PC-3 (cell line): ENCODE data around the gene MAST4. TPM values are rescaled to one million over a fixed set of nuclear protein-coding genes. Genes with fewer than 3 reads are reported as not detected.

Experiments
- ATAC-seq: fragments of 200-7000 bp; cut with Tn5 transposase; 2 replicates; pipeline ENCODE4 v1.9.1; 2020; ENCODE audit warnings: mild to moderate bottlenecking, moderate library complexity
- BruUV-seq: library from RNA; stranded (reverse); fragments of 400-500 nt; replicated peaks from 2 replicates; lab custom pipeline; 2021; lab: Mats Ljungman, UMichigan
- CTCF ChIA-PET: fragments of 300-600 bp; sonication (Branson Sonifier 250); formaldehyde crosslinking; loops from one replicate; lab custom pipeline; 2022; ENCODE audit warnings: antibody characterized with exemption; lab: Charles Lee
- POLR2A ChIA-PET: fragments of 300-600 bp; sonication (Branson Sonifier 250); formaldehyde crosslinking; loops from one replicate; lab custom pipeline; 2022; ENCODE audit warnings: antibody characterized with exemption; ENCODE audit not compliant: unreplicated experiment; lab: Charles Lee
- DNase-seq: peaks from one replicate; pipeline ENCODE4 v3.0.0-alpha.2; 2015
- H2AFZ ChIP-seq: fragments of 300-600 bp; sonication (generic); 2 replicates; pipeline ENCODE4 v1.6.0; 2016; ENCODE audit warnings: antibody characterized with exemption, low read length
- H3F3A ChIP-seq: fragments of 300-600 bp; sonication (generic); one replicate; pipeline ENCODE4 v1.6.0; 2017; ENCODE audit warnings: antibody characterized with exemption, low read length, control low read depth, mild to moderate bottlenecking; ENCODE audit not compliant: unreplicated experiment
- H3K27ac ChIP-seq: fragments of 300-600 bp; sonication (generic); 2 replicates; pipeline ENCODE4 v1.5.1; 2016; ENCODE audit warnings: mild to moderate bottlenecking, low read length
- H3K27me3 ChIP-seq: fragments of 300-600 bp; sonication (generic); 2 replicates; pipeline ENCODE4 v1.6.1; 2016; ENCODE audit warnings: low read length, mixed read lengths
- H3K36me3 ChIP-seq: fragments of 300-600 bp; sonication (generic); 2 replicates; pipeline ENCODE4 v1.6.1; 2016; ENCODE audit warnings: low read depth, mixed run types, low read length, mixed read lengths
- H3K4me1 ChIP-seq: fragments of 300-600 bp; sonication (generic); 2 replicates; pipeline ENCODE4 v1.5.1; 2016; ENCODE audit warnings: low read length; ENCODE audit not compliant: insufficient read depth
- H3K4me2 ChIP-seq: fragments of 300-600 bp; sonication (generic); 2 replicates; pipeline ENCODE4 v1.6.0; 2016; ENCODE audit warnings: low read length
- H3K4me3 ChIP-seq: fragments of 300-600 bp; sonication (generic); 2 replicates; pipeline ENCODE4 v1.5.1; 2016; ENCODE audit warnings: mild to moderate bottlenecking, low read length, mixed read lengths
- H3K79me2 ChIP-seq: fragments of 300-600 bp; sonication (generic); 2 replicates; pipeline ENCODE4 v1.6.1; 2017; ENCODE audit warnings: low read length, mixed read lengths
- H3K9ac ChIP-seq: fragments of 300-600 bp; sonication (generic); 2 replicates; pipeline ENCODE4 v1.6.0; 2016; ENCODE audit warnings: mild to moderate bottlenecking, low read length
- H3K9me2 ChIP-seq: fragments of 300-600 bp; sonication (generic); replicated peaks from 2 replicates; pipeline ENCODE4 v1.6.1; 2016; ENCODE audit warnings: mixed run types, low read length, mixed read lengths
- H3K9me3 ChIP-seq: fragments of 300-600 bp; sonication (generic); 2 replicates; pipeline ENCODE4 v1.6.1; 2016; ENCODE audit warnings: low read length, mixed read lengths
- H4K20me1 ChIP-seq: fragments of 300-600 bp; sonication (generic); 2 replicates; pipeline ENCODE4 v1.6.1; 2016; ENCODE audit warnings: low read length, mixed read lengths
- EZH2 ChIP-seq: fragments of 300-600 bp; sonication (generic); IDR thresholded peaks from one replicate; pipeline ENCODE4 v1.6.1; 2017; ENCODE audit warnings: antibody characterized with exemption, mild to moderate bottlenecking, low read length; ENCODE audit not compliant: unreplicated experiment
- EZH2phosphoT487 ChIP-seq: fragments of 300-600 bp; sonication (generic); IDR thresholded peaks from 2 replicates; pipeline ENCODE4 v1.6.1; 2018; ENCODE audit warnings: mild to moderate bottlenecking, antibody characterized with exemption, low read length, borderline replicate concordance
- intact Hi-C: fragments of 100-400 bp; cut with micrococcal nuclease; formaldehyde crosslinking; loops from 2 replicates; pipeline ENCODE4 v1.9.0; 2023
- total RNA-seq: library from RNA; depleted of rRNA; stranded (reverse); fragments of >200 nt; gene quantifications from 2 replicates; pipeline ENCODE4 v1.2.3, GENCODE V29; 2014
- TF ChIP-seq, protein P1 (sequence below): fragments of 300-600 bp; sonication (generic); conservative IDR thresholded peaks from 2 replicates; pipeline ENCODE4 v1.5.1; 2017; ENCODE audit warnings: antibody characterized with exemption, low read depth, mild to moderate bottlenecking, low read length

The MAST4 gene
- total RNA-seq, 1 experiment from 2014 or later = 7.9 TPM

DNA sequence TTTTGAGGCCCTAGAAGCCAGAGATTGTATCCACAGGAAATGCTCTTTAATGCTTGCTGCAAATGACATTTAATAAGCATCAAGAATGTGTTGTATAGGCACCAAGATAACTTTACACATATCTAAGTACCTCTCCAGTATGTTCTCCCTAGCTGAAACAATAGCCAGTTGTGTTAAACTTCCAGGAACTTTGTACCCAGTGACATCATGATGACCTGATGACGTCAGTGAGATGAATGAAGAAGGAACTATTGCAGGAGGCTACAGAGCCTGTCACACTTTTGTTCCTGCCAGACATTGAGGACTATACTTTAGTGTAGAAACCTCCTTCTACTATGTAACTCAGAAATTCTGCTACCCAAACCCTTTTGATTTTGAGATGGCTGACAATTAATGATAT, 470.6 kb downstream of the MAST4 start:
- peaks cover 4% of the 10 kb centered on the region; the same call in 1 of the 2 replicates for H3K36me3 ChIP-seq
- CTCF ChIA-PET = no interaction called here
- H4K20me1 ChIP-seq = no peaks in the 10 kb centered on the region
- ATAC-seq (no peak), DNase-seq (no peak)
- H3K27me3 ChIP-seq = no peaks in the 10 kb centered on the region
- no peaks in the 10 kb centered on the region for H3F3A ChIP-seq
- intact Hi-C loops = no loop called here
- TF ChIP-seq, protein P1, sequence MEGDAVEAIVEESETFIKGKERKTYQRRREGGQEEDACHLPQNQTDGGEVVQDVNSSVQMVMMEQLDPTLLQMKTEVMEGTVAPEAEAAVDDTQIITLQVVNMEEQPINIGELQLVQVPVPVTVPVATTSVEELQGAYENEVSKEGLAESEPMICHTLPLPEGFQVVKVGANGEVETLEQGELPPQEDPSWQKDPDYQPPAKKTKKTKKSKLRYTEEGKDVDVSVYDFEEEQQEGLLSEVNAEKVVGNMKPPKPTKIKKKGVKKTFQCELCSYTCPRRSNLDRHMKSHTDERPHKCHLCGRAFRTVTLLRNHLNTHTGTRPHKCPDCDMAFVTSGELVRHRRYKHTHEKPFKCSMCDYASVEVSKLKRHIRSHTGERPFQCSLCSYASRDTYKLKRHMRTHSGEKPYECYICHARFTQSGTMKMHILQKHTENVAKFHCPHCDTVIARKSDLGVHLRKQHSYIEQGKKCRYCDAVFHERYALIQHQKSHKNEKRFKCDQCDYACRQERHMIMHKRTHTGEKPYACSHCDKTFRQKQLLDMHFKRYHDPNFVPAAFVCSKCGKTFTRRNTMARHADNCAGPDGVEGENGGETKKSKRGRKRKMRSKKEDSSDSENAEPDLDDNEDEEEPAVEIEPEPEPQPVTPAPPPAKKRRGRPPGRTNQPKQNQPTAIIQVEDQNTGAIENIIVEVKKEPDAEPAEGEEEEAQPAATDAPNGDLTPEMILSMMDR = no peak
- no peak for TF ChIP-seq EZH2phosphoT487
- TF ChIP-seq EZH2 = no peak
- no peak overlapping the region for H2AFZ ChIP-seq
- H3K9me2 ChIP-seq = no peaks in the 10 kb centered on the region
- no peaks in the 10 kb centered on the region for H3K4me1 ChIP-seq
- no peaks in the 10 kb centered on the region for H3K79me2 ChIP-seq
- no peak overlapping the region for H3K4me3 ChIP-seq
- no peaks in the 10 kb centered on the region for H3K9me3 ChIP-seq
- H3K9ac ChIP-seq = no peak overlapping the region
- BruUV-seq = no TSS peak
- no peak overlapping the region for H3K4me2 ChIP-seq
- POLR2A ChIA-PET = no interaction called here
- H3K27ac ChIP-seq = no peak overlapping the region

DNA sequence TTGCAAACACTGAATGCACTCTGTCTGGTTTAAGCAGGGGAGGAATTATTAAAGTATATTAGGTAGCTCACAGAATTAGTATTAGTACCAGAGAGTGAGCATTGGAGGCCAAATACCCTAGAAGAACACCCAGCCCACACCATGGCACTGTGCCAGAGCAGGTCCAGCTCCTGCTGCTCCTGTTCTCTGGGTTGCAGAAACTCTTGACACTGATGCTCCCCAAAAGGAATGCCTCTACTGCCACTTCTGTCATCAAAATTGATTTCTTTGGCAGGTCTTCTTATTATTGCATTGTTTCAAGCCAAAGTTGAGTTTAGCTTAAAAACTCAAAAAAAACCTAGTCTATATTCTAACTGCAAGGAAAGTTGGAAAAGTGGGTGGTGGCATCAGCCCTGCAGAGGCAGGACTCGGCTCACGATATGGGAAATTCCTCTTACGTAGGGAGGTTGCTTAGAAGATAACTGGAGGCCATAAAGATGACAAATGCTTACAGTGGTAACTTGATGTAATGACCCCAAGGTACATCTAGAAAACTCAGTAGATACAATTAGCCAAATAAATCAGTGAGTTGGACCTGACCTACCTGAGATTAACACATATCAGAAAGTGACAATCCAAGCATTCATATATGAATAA, 477.0 kb downstream of the MAST4 start:
- Histone ChIP-seq H3K4me2 (no peak overlapping the region), H3F3A (no peaks in the 10 kb centered on the region), H3K9me2 (no peaks in the 10 kb centered on the region), H4K20me1 (no peaks in the 10 kb centered on the region), H3K4me1 (no peaks in the 10 kb centered on the region), H3K36me3 (no peaks in the 10 kb centered on the region), H3K27me3 (no peaks in the 10 kb centered on the region), H3K79me2 (no peaks in the 10 kb centered on the region), H3K9ac (no peak overlapping the region), H2AFZ (no peak overlapping the region), H3K4me3 (no peak overlapping the region), H3K9me3 (no peaks in the 10 kb centered on the region), H3K27ac (no peak overlapping the region)
- intact Hi-C loops = no loop called here
- DNase-seq = no peak
- ATAC-seq = no peak
- BruUV-seq = no TSS peak
- ChIA-PET CTCF (no interaction called here), POLR2A (no interaction called here)
- no peak for TF ChIP-seq EZH2phosphoT487
- no peak for TF ChIP-seq EZH2
- TF ChIP-seq, protein P1 = no peak

DNA sequence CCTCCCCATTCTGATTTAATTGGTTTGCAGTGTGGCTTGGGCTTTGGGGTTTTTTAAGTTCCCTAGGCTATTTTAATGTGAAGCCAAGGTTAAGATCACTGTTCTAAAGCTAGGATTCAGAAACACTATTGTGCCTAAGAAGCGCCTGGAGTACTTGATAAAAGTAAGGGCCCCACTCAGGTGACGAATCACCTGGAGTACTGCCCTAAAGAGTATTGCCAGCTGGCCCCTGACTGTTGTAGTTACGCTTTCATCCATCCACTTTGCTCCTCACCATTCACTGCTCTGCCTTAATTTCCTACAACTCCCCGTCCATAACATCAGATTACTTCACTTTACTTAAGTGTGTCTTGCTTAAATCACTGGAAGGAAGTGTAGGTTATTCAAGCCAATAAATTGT, 481.1 kb downstream of the MAST4 start:
- no TSS peak for BruUV-seq
- Histone ChIP-seq H4K20me1 (no peaks in the 10 kb centered on the region), H3K4me1 (no peaks in the 10 kb centered on the region), H3K9me3 (no peaks in the 10 kb centered on the region), H3K4me2 (no peak overlapping the region), H3K27me3 (no peaks in the 10 kb centered on the region), H3K36me3 (no peaks in the 10 kb centered on the region), H2AFZ (no peak overlapping the region), H3F3A (no peaks in the 10 kb centered on the region), H3K27ac (no peak overlapping the region), H3K4me3 (no peak overlapping the region), H3K9me2 (no peaks in the 10 kb centered on the region), H3K9ac (no peak overlapping the region), H3K79me2 (no peaks in the 10 kb centered on the region)
- CTCF ChIA-PET = no interaction called here
- intact Hi-C loops = no loop called here
- no peak for DNase-seq
- POLR2A ChIA-PET = no interaction called here
- no peak for ATAC-seq
- TF ChIP-seq, protein P1 = no peak
- no peak for TF ChIP-seq EZH2
- no peak for TF ChIP-seq EZH2phosphoT487
